IMR-90 (cell line): Measurements from ENCODE around the gene STX11. TPM values are rescaled to one million over a fixed set of nuclear protein-coding genes. Genes with fewer than 3 reads are reported as not detected.

ENCODE experiments used
- ATAC-seq: fragments of 200-7000 bp; cut with Tn5 transposase; 2 replicates; pipeline ENCODE4 v1.9.1; 2020; ENCODE audit warnings: low read depth, mild to moderate bottlenecking, moderate library complexity
- BruUV-seq: library from RNA; stranded (reverse); fragments of 400-500 nt; replicated peaks from 2 replicates; lab custom pipeline; 2021; lab: Mats Ljungman, UMichigan
- CTCF ChIA-PET: fragments of 300-600 bp; formaldehyde crosslinking; extraction: SDS; loops from one replicate; lab custom pipeline; 2021; ENCODE audit warnings: antibody characterized with exemption; lab: Yijun Ruan, JAX
- POLR2A ChIA-PET: fragments of 300-600 bp; sonication (Branson Sonifier 250); formaldehyde crosslinking; loops from one replicate; lab custom pipeline; 2022; ENCODE audit warnings: antibody characterized with exemption; ENCODE audit not compliant: unreplicated experiment; lab: Charles Lee
- DNase-seq: peaks from one replicate; pipeline ENCODE4 v3.0.0; 2013
- H2AFZ ChIP-seq: replicated peaks from 2 replicates; pipeline ENCODE3; 2013; ENCODE audit warnings: low read length, mild to moderate bottlenecking; ENCODE audit not compliant: poor library complexity
- H2AK5ac ChIP-seq: 2 replicates; pipeline ENCODE4 v1.6.1; 2013; ENCODE audit warnings: low read depth, low read length, inconsistent platforms
- H2AK9ac ChIP-seq: replicated peaks from 2 replicates; pipeline ENCODE3; 2013; ENCODE audit warnings: mild to moderate bottlenecking, low read depth, low read length, moderate library complexity; ENCODE audit not compliant: poor library complexity
- H2BK120ac ChIP-seq: 2 replicates; pipeline ENCODE4 v1.6.1; 2013; ENCODE audit warnings: low read depth, low read length, inconsistent platforms
- H2BK15ac ChIP-seq: 3 replicates; pipeline ENCODE4 v1.6.1; 2013; ENCODE audit warnings: low read depth, low read length, inconsistent platforms
- H2BK20ac ChIP-seq: 2 replicates; pipeline ENCODE4 v1.6.1; 2013; ENCODE audit warnings: low read depth, mild to moderate bottlenecking, inconsistent platforms, low read length, moderate library complexity
- H2BK5ac ChIP-seq: 2 replicates; pipeline ENCODE4 v1.6.1; 2013; ENCODE audit warnings: mild to moderate bottlenecking, low read depth, low read length, inconsistent platforms; ENCODE audit not compliant: poor library complexity, severe bottlenecking
- H3K14ac ChIP-seq: replicated peaks from 2 replicates; pipeline ENCODE4 v1.6.1; 2013; ENCODE audit warnings: low read depth, low read length, inconsistent platforms
- H3K18ac ChIP-seq: 2 replicates; pipeline ENCODE4 v1.6.1; 2013; ENCODE audit warnings: low read depth, low read length, control low read depth
- H3K23ac ChIP-seq: 2 replicates; pipeline ENCODE4 v1.6.1; 2013; ENCODE audit warnings: low read depth, low read length, inconsistent platforms
- H3K27ac ChIP-seq: 2 replicates; pipeline ENCODE4 v1.5.1; 2013; ENCODE audit warnings: mild to moderate bottlenecking, control low read depth, low read length; ENCODE audit not compliant: insufficient read depth
- H3K27me3 ChIP-seq: 2 replicates; pipeline ENCODE4 v1.6.1; 2013; ENCODE audit warnings: low read length; ENCODE audit not compliant: control insufficient read depth, insufficient read depth
- H3K36me3 ChIP-seq: 2 replicates; pipeline ENCODE4 v1.6.1; 2013; ENCODE audit warnings: low read length, mixed read lengths; ENCODE audit not compliant: control insufficient read depth, insufficient read depth
- H3K4ac ChIP-seq: 2 replicates; pipeline ENCODE4 v1.6.1; 2013; ENCODE audit warnings: low read depth, low read length, inconsistent platforms
- H3K4me1 ChIP-seq: 2 replicates; pipeline ENCODE4 v1.6.1; 2013; ENCODE audit warnings: low read length, mixed read lengths; ENCODE audit not compliant: control insufficient read depth, insufficient read depth
- H3K4me2 ChIP-seq: 2 replicates; pipeline ENCODE4 v1.6.1; 2013; ENCODE audit warnings: low read depth, mild to moderate bottlenecking, control low read depth, low read length, moderate library complexity
- H3K4me3 ChIP-seq: 2 replicates; pipeline ENCODE4 v1.5.1; 2013; ENCODE audit warnings: low read depth, mild to moderate bottlenecking, control low read depth, low read length, moderate library complexity; ENCODE audit not compliant: insufficient read depth
- H3K56ac ChIP-seq: 2 replicates; pipeline ENCODE4 v1.6.1; 2013; ENCODE audit warnings: low read length, inconsistent platforms; ENCODE audit not compliant: insufficient read depth; ENCODE audit errors: extremely low read depth
- H3K79me1 ChIP-seq, 2 experiments: 2 replicates each; pipeline ENCODE4 v1.6.1; 2013; ENCODE audit warnings: low read length in 2 of 2, inconsistent platforms in 1 of 2, low read depth in 1 of 2
- H3K9ac ChIP-seq: 2 replicates; pipeline ENCODE4 v1.6.1; 2013; ENCODE audit warnings: low read depth, low read length, control low read depth
- H3K9me1 ChIP-seq: 2 replicates; pipeline ENCODE4 v1.6.1; 2013; ENCODE audit warnings: low read length, inconsistent platforms; ENCODE audit not compliant: insufficient read depth
- H3K9me3 ChIP-seq: 2 replicates; pipeline ENCODE4 v1.6.1; 2013; ENCODE audit warnings: low read length; ENCODE audit not compliant: control insufficient read depth, insufficient read depth
- H4K20me1 ChIP-seq: 2 replicates; pipeline ENCODE4 v1.6.1; 2013; ENCODE audit warnings: low read length, inconsistent platforms; ENCODE audit not compliant: insufficient read depth
- H4K5ac ChIP-seq: 2 replicates; pipeline ENCODE4 v1.6.1; 2013; ENCODE audit warnings: mild to moderate bottlenecking, low read depth, low read length, control low read depth
- H4K8ac ChIP-seq, 2 experiments: 2 replicates each; pipeline ENCODE4 v1.6.1; 2013; ENCODE audit warnings: low read depth in 2 of 2, low read length in 2 of 2, control low read depth in 1 of 2, inconsistent platforms in 1 of 2
- H4K91ac ChIP-seq: 2 replicates; pipeline ENCODE4 v1.6.1; 2013; ENCODE audit warnings: low read depth, low read length, inconsistent platforms; ENCODE audit not compliant: insufficient read depth
- POLR2A ChIP-seq: IDR thresholded peaks from 2 replicates; pipeline ENCODE4 v1.6.1; 2012; ENCODE audit warnings: mild to moderate bottlenecking, low read depth, low read length
- RAD21 ChIP-seq: IDR thresholded peaks from 2 replicates; pipeline ENCODE4 v1.6.1; 2012; ENCODE audit warnings: low read length, improper control_type of control experiment
- SMC3 ChIP-seq: fragments of 150-350 bp; IDR thresholded peaks from 2 replicates; pipeline ENCODE4 v1.6.1; 2016; ENCODE audit warnings: low read depth, mild to moderate bottlenecking, antibody characterized with exemption, low read length, moderate library complexity
- WGBS, 2 experiments: methylation state at CpG; one replicate each; pipeline versions ENCODE4 v1.1.5 to v1.1.7; 2013; ENCODE audit warnings: missing lambda C conversion rate in 2 of 2; ENCODE audit not compliant: insufficient read length in 1 of 2; ENCODE audit errors: extremely low coverage in 2 of 2; 5-methylcytosine and 5-hydroxymethylcytosine counted together
- dilution Hi-C: fragments of 300-500 bp; cut with HindIII; formaldehyde crosslinking; loops from one replicate; pipeline ENCODE4 v1.14.3; 2018; ENCODE audit warnings: low sequenced_read_pairs; ENCODE audit not compliant: unreplicated experiment
- in situ Hi-C: fragments of 300-500 bp; cut with MboI; formaldehyde crosslinking; loops from 3 replicates; pipeline ENCODE4 v1.14.3; 2019; ENCODE audit warnings: low sequenced_read_pairs, inconsistent platforms, mixed read lengths
- intact Hi-C: fragments of 100-400 bp; cut with micrococcal nuclease; formaldehyde crosslinking; loops from 2 replicates; pipeline ENCODE4 v1.10.0; 2022
- polyA plus RNA-seq, 3 experiments: library from polyadenylated mRNA; depleted of rRNA; stranded (reverse); fragments of >200 nt; gene quantifications; 2 replicates each; pipeline ENCODE4 v1.2.3, GENCODE V29; 2012; ENCODE audit warnings: low replicate concordance in 1 of 3
- total RNA-seq: library from RNA; depleted of rRNA; stranded (reverse); fragments of >200 nt; gene quantifications from 2 replicates; pipeline ENCODE4 v1.2.3, GENCODE V29; 2012

The STX11 gene
- total and polyA plus RNA-seq, 2 of the 4 experiments (the other 2 are of a cell fraction) = 0.54 to 0.68 TPM

DNA sequence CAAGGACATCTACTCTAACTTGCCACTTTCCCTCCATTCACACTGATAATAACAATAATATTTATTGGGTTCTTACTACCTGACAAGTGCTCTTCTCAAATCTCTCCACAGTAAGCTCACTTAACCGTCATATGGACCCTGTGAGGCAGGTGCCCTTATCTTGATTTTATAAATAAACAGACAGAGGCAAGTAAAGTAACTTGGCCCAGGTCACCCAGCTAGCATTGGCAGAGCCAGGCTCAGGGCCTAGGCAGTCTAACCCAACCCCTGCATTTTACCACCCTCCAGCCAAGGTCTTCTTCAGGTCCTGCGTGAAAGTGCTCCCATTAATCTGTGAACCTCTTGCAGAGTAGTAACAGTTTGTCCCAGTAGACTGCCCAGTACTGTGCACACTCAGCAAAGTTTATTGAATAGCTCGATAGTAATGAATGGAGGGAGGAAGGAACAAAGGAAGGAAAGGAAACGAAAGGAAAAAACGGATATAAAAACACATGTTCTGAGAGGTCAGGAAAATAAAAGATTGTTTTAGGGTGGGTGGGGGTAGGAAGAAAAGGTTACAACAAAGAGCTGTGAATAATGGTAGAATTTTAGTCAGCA lies 17.0 kb upstream of the STX11 start:
- Histone ChIP-seq H3K27ac (no peak overlapping the region), H3K9me1 (no peaks in the 10 kb centered on the region), H3K9ac (no peak overlapping the region), H3K4ac (no peak overlapping the region), H3K79me1 (no peaks in the 10 kb centered on the region), H4K8ac (no peak overlapping the region), H2AFZ (no peak overlapping the region), H3K27me3 (no peaks in the 10 kb centered on the region; the same call in 1 of the 2 replicates), H2BK20ac (no peak overlapping the region), H3K23ac (no peak overlapping the region), H2AK9ac (no peak overlapping the region), H3K18ac (no peak overlapping the region), H3K36me3 (no peaks in the 10 kb centered on the region), H3K4me2 (no peak overlapping the region), H4K20me1 (no peaks in the 10 kb centered on the region), H3K14ac (no peak overlapping the region), H4K91ac (no peak overlapping the region), H2BK15ac (no peak overlapping the region), H4K5ac (no peak overlapping the region), H2BK5ac (no peak overlapping the region), H3K4me3 (no peak overlapping the region), H3K56ac (no peak overlapping the region), H3K9me3 (no peaks in the 10 kb centered on the region), H2BK120ac (no peak overlapping the region), H2AK5ac (no peak overlapping the region), H3K4me1 (no peaks in the 10 kb centered on the region)
- dilution Hi-C loops (no loop called here), intact Hi-C loops (no loop called here), in situ Hi-C loops (no loop called here)
- WGBS, 2 experiments = 83 to 100% methylated on average over 2 to 4 of the region's 5 CpGs
- DNase-seq (no peak), ATAC-seq (no peak)
- no peak for TF ChIP-seq SMC3
- TF ChIP-seq RAD21 = no peak
- no peak for TF ChIP-seq POLR2A
- no TSS peak for BruUV-seq
- ChIA-PET CTCF (interaction anchor here (0.7 kb wide), 1 partner anchor 9 kb away, joined by 4 read pairs; no protein-coding TSS in a partner anchor), POLR2A (no interaction called here)
